RWPE1 (cell line): Measurements from ENCODE around the gene ECHS1.
A peak's percentile ranks its signal among the peaks of the same experiment; 100 is the strongest.
"Not testable (repeated sequence)": the region's sequence is repeated elsewhere in the genome, so short reads cannot be mapped to it uniquely, and the experiment has no call there.

Experiments used
- CTCF ChIA-PET: fragments of 350-600 bp; sonication (Branson Sonifier 250); formaldehyde crosslinking; extraction: SDS; loops from one replicate; lab custom pipeline; 2021; lab: Yijun Ruan, JAX
- POLR2A ChIA-PET: fragments of 400-600 bp; formaldehyde crosslinking; extraction: SDS; loops from one replicate; lab custom pipeline; 2020; ENCODE audit warnings: antibody characterized with exemption; ENCODE audit not compliant: low non-redundant PET; lab: Yijun Ruan, JAX
- DNase-seq: peaks from one replicate; pipeline ENCODE4 v3.0.0; 2012; ENCODE audit warnings: low spot score
- H3K27ac ChIP-seq: fragments of 450-650 bp; 2 replicates; pipeline ENCODE4 v1.5.1; 2017
- CTCF ChIP-seq: fragments of 450-650 bp; conservative IDR thresholded peaks from 2 replicates; pipeline ENCODE4 v1.5.1; 2017; ENCODE audit warnings: low read depth, mild to moderate bottlenecking

Gene ECHS1

GRCh38 chr10:133388236-133388972 lies 15.2 kb upstream of the ECHS1 start:
- ChIA-PET POLR2A (no interaction called here), CTCF (interaction anchor here (0.6 kb wide), 1 partner anchor 93 kb away, joined by 4 read pairs; no protein-coding TSS in a partner anchor)
- no peak for TF ChIP-seq CTCF
- no peak for DNase-seq
- no peak overlapping the region for H3K27ac ChIP-seq

GRCh38 chr10:133386951-133387350 lies 13.8 kb upstream of the ECHS1 start:
- not testable (repeated sequence) for H3K27ac ChIP-seq, DNase-seq

GRCh38 chr10:133385214-133385613 lies 12.1 kb upstream of the ECHS1 start:
- no peak for DNase-seq
- ChIA-PET POLR2A (no interaction called here), CTCF (no interaction called here)
- TF ChIP-seq CTCF, result no peak
- H3K27ac ChIP-seq, result no peak overlapping the region

More at GRCh38 chr10:133386951-133387350, 13.8 kb upstream of the ECHS1 start:
- POLR2A ChIA-PET, CTCF ChIA-PET: not testable (repeated sequence)

- no peak overlapping the region for H3K27ac ChIP-seq
- CTCF ChIA-PET, result no interaction called here
- POLR2A ChIA-PET, result no interaction called here
- no peak for DNase-seq
- TF ChIP-seq CTCF, result no peak
Observed at GRCh38 chr10:133384071-133384470, 10.9 kb upstream of the ECHS1 start.

GRCh38 chr10:133383551-133383950 lies 10.4 kb upstream of the ECHS1 start:
- DNase-seq, result no peak
- POLR2A ChIA-PET, result no interaction called here
- H3K27ac ChIP-seq, result no peak overlapping the region
- no peak for TF ChIP-seq CTCF
- CTCF ChIA-PET, result no interaction called here

GRCh38 chr10:133381036-133381435 lies 7.9 kb upstream of the ECHS1 start:
- DNase-seq, result no peak
- POLR2A ChIA-PET, result interaction anchor here (0.6 kb wide), 1 partner anchor 11 kb away, joined by 3 read pairs; no protein-coding TSS in a partner anchor
- H3K27ac ChIP-seq, result peak overlapping the region; percentile 6; the same call in 1 of the 2 replicates
- CTCF ChIA-PET, result no interaction called here
- TF ChIP-seq CTCF, result no peak
